ENCODE data around the gene NEK4. TPM values are rescaled to one million over a fixed set of nuclear protein-coding genes. Genes with fewer than 3 reads are reported as not detected.

The NEK4 gene
- total and polyA plus RNA-seq, 7 donors, result 4.7 to 22.2 (median 15.3) TPM

DNA sequence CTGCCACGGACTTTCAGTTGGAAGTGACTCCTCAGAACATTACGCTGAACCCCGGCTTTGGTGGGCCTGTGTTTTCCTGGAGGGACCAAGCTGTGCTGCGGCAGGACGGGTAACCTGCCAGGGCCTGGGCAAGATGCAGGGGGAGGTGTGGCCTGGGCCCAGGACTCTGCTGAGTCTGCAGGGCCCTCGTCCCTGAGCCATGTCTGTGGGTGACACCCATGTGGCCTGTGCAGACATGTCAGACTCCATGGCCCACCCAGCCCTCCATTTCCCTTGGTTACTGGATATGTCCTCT is 19.0 kb upstream of the NEK4 start:
- no peak for TF ChIP-seq CTCF (IDR thresholded peaks at IDR 0.05)
- ATAC-seq (no peak), DNase-seq (peak in 1 of 2 donors; percentile 26)
- no peaks in the 10 kb centered on the region for H3K27me3 ChIP-seq (ENCODE audit: insufficient read depth in 3 of 3, low read length in 2 of 3)
- H3K4me1 ChIP-seq, result no peaks in the 10 kb centered on the region
- no peak overlapping the region for H3K27ac ChIP-seq
- intact Hi-C loops (cut with DNase I), result no loop called here
- H3K4me3 ChIP-seq, result no peak overlapping the region
- no peaks in the 10 kb centered on the region for H3K36me3 ChIP-seq (ENCODE audit: insufficient read depth in 1 of 2, low read depth in 1 of 2)
- no peaks in the 10 kb centered on the region for H3K9me3 ChIP-seq
- WGBS, 3 donors, result 83 to 91% (median 88%) methylated on average over 6 of the region's 6 CpGs

- WGBS, 3 donors, result 79 to 85% (median 80%) methylated on average over 16 of the region's 16 CpGs
- peak in 1 of 2 donors; percentile 36 for DNase-seq
These were observed 18.4 kb upstream of the NEK4 start for GRCh38 chr3:52788890-52789745.

DNA sequence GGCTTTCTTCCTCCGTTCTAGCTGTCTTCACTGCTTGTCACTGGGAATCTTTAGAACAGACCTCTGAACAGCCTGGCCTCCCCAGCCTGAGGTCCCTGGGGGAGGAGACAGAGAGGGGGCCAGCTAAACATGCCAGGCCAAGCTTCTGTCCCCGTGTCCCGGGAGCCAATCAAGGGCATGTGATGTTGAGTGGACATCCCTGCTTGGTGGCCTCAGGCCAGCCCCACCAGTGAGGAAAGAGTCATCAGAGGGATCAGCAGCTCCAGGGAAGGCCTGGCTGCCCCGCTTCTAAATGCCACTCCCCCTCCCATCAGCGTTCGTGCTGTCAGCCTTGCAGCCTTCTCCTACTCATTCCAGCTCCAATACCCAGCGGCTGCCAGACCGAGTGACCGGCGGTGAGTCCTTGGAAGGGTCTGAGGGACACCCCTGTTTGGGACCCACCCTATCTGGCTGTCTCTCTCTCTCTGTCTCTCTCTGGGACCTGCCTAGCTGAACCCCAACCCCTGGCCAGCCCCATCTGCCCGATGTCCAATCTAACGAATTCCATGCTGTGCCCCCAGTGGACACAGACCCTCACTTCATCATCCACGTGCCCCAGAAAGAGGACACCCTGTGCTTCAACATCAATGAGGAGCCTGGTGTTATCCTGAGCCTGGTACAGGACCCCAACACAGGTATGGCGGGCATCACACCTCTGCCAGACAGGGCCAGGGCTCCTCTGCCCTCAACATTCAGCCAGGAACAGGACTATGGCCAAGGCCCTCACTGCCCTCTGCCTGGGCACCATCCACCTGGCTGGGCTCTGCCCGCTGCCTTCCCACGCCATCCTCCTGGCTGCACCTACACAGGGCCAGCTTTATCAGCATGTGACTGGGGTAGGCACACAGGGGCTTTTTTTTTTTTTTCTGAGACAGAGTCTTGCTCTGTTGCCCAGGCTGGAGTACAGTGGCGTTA is 17.2 kb upstream of the NEK4 start:
- ATAC-seq, result peak in 2 of 4 donors; percentile 22 to 24

More at GRCh38 chr3:52788890-52789745, 18.4 kb upstream of the NEK4 start:
- H3K27ac ChIP-seq, result no peak overlapping the region
- H3K36me3 ChIP-seq (ENCODE audit: insufficient read depth in 1 of 2, low read depth in 1 of 2), result no peaks in the 10 kb centered on the region
- no peak overlapping the region for H3K4me3 ChIP-seq
- H3K4me1 ChIP-seq, result no peaks in the 10 kb centered on the region
- ATAC-seq, result no peak
- intact Hi-C loops (cut with DNase I), result no loop called here
- no peak for TF ChIP-seq CTCF (IDR thresholded peaks at IDR 0.05)
- H3K9me3 ChIP-seq, result no peaks in the 10 kb centered on the region
- no peaks in the 10 kb centered on the region for H3K27me3 ChIP-seq (ENCODE audit: insufficient read depth in 3 of 3, low read length in 2 of 3)

GRCh38 chr3:52787246-52787645 is 16.5 kb upstream of the NEK4 start:
- peak in 1 of 2 donors; percentile 38 for DNase-seq
- no peak overlapping the region for H3K4me3 ChIP-seq
- WGBS, 3 donors, result 80 to 86% (median 83%) methylated on average over 11 of the region's 11 CpGs
- H3K27ac ChIP-seq, result no peak overlapping the region
- no peaks in the 10 kb centered on the region for H3K4me1 ChIP-seq
- TF ChIP-seq CTCF (IDR thresholded peaks at IDR 0.05), result no peak
- H3K9me3 ChIP-seq, result no peaks in the 10 kb centered on the region
- no peak for ATAC-seq
- H3K27me3 ChIP-seq (ENCODE audit: insufficient read depth in 3 of 3, low read length in 2 of 3), result peaks cover 0 to 2% (median 0%) of the 10 kb centered on the region in 3 donors
- H3K36me3 ChIP-seq (ENCODE audit: insufficient read depth in 1 of 2, low read depth in 1 of 2), result no peaks in the 10 kb centered on the region
- intact Hi-C loops (cut with DNase I), result no loop called here

More for the DNA sequence above, 17.2 kb upstream of the NEK4 start:
- no peak for TF ChIP-seq CTCF (IDR thresholded peaks at IDR 0.05)
- Histone ChIP-seq H3K4me1 (no peaks in the 10 kb centered on the region), H3K9me3 (no peaks in the 10 kb centered on the region), H3K27ac (no peak overlapping the region), H3K27me3 (ENCODE audit: insufficient read depth in 3 of 3, low read length in 2 of 3) (no peaks in the 10 kb centered on the region), H3K36me3 (ENCODE audit: insufficient read depth in 1 of 2, low read depth in 1 of 2) (no peaks in the 10 kb centered on the region), H3K4me3 (no peak overlapping the region)
- DNase-seq, result peak in 1 of 2 donors; percentile 48
- WGBS, 3 donors, result 44 to 57% (median 48%) methylated on average over 16 to 17 of the region's 17 CpGs
- intact Hi-C loops (cut with DNase I), result no loop called here
